GM18868 (cell line): ENCODE results near the gene PLLP.

Experiments used
- ATAC-seq: cut with Tn5 transposase; IDR thresholded peaks from one replicate; pipeline ENCODE4 v1.9.1; 2021; ENCODE audit warnings: mild to moderate bottlenecking, moderate library complexity; ENCODE audit not compliant: unreplicated experiment

PLLP gene

GRCh38 chr16:57284209-57284951 is at the start of gene PLLP:
Gene PLLP (minus strand): TSS chr16:57284672. CDS start chr16:57284540, 132 bp downstream.
- no peak for ATAC-seq

- no peak for ATAC-seq
These were observed 48.9 kb upstream of the PLLP start for GRCh38 chr16:57333402-57333801.

GRCh38 chr16:57331355-57331754 is 46.9 kb upstream of the PLLP start:
- ATAC-seq = no peak

- ATAC-seq = no peak
These were observed 45.4 kb upstream of the PLLP start for GRCh38 chr16:57329718-57330327.

- no peak for ATAC-seq
These were observed 41.0 kb upstream of the PLLP start for GRCh38 chr16:57325458-57325857.

- ATAC-seq = no peak
These were observed 40.3 kb upstream of the PLLP start for GRCh38 chr16:57324749-57325148.

- ATAC-seq = no peak
These were observed 35.2 kb upstream of the PLLP start for GRCh38 chr16:57319646-57320045.

- ATAC-seq = no peak
These were observed 33.9 kb upstream of the PLLP start for GRCh38 chr16:57318240-57318970.

GRCh38 chr16:57316390-57317017 is 32.0 kb upstream of the PLLP start:
- no peak for ATAC-seq

GRCh38 chr16:57315416-57315815 is 30.9 kb upstream of the PLLP start:
- ATAC-seq = no peak

GRCh38 chr16:57314161-57314785 is 29.8 kb upstream of the PLLP start:
- ATAC-seq = no peak

GRCh38 chr16:57313509-57313908 is 29.0 kb upstream of the PLLP start:
- ATAC-seq = no peak

- no peak for ATAC-seq
These were observed 26.3 kb upstream of the PLLP start for GRCh38 chr16:57310801-57311200.

GRCh38 chr16:57308041-57308440 is 23.6 kb upstream of the PLLP start:
- no peak for ATAC-seq

- no peak for ATAC-seq
These were observed 22.9 kb upstream of the PLLP start for GRCh38 chr16:57307365-57307764.

- ATAC-seq = no peak
These were observed 22.3 kb upstream of the PLLP start for GRCh38 chr16:57306676-57307341.

- no peak for ATAC-seq
These were observed 20.8 kb upstream of the PLLP start for GRCh38 chr16:57305159-57305811.

GRCh38 chr16:57304169-57305061 is 19.9 kb upstream of the PLLP start:
- ATAC-seq = no peak

GRCh38 chr16:57303910-57304168 is 19.4 kb upstream of the PLLP start:
- no peak for ATAC-seq
